OCI-LY3 (cell line): ENCODE results near the gene DCUN1D2.

Experiments
- CTCF ChIP-seq: fragments of 200-600, 300-600 bp; sonication (generic); IDR thresholded peaks from 2 replicates; pipeline ENCODE4 v1.5.1; 2014; ENCODE audit warnings: antibody characterized with exemption, low read length, low read depth
- EZH2phosphoT487 ChIP-seq: fragments of 200-600 bp; shearing (Covaris generic); IDR thresholded peaks from 2 replicates; pipeline ENCODE4 v1.6.1; 2018; ENCODE audit warnings: antibody characterized with exemption, mixed run types, low read depth

GRCh38 chr13:113537205-113537604 lies 46.7 kb upstream of the DCUN1D2 start:
- TF ChIP-seq EZH2phosphoT487 (no peak), CTCF (no peak)
